ENCODE measurements around the gene CARHSP1.

The CARHSP1 gene

GRCh38 chr16:8908810-8909468 is 40.1 kb upstream of the CARHSP1 start:
- no peak for TF ChIP-seq CTCF (IDR thresholded peaks at IDR 0.05; ENCODE audit: borderline replicate concordance, insufficient read depth, low read depth, low read length)
- no peak overlapping the region for H3K4me3 ChIP-seq (ENCODE audit: low read depth, low read length)

GRCh38 chr16:8907096-8907495 is 38.3 kb upstream of the CARHSP1 start:
- TF ChIP-seq CTCF (IDR thresholded peaks at IDR 0.05; ENCODE audit: borderline replicate concordance, insufficient read depth, low read depth, low read length) = no peak
- no peak overlapping the region for H3K4me3 ChIP-seq (ENCODE audit: low read depth, low read length)

- no peak for TF ChIP-seq CTCF (IDR thresholded peaks at IDR 0.05; ENCODE audit: borderline replicate concordance, insufficient read depth, low read depth, low read length)
Measured at GRCh38 chr16:8905795-8906591, 37.2 kb upstream of the CARHSP1 start.

GRCh38 chr16:8905168-8905762 is 36.5 kb upstream of the CARHSP1 start:
- peak; percentile 45; the same call in 1 of the 2 replicates for TF ChIP-seq CTCF (IDR thresholded peaks at IDR 0.05; ENCODE audit: borderline replicate concordance, insufficient read depth, low read depth, low read length)

More at GRCh38 chr16:8905795-8906591, 37.2 kb upstream of the CARHSP1 start:
- H3K4me3 ChIP-seq (ENCODE audit: low read depth, low read length) = no peak overlapping the region

GRCh38 chr16:8904018-8904430 is 35.2 kb upstream of the CARHSP1 start:
- TF ChIP-seq CTCF (IDR thresholded peaks at IDR 0.05; ENCODE audit: borderline replicate concordance, insufficient read depth, low read depth, low read length) = no peak
- H3K4me3 ChIP-seq (ENCODE audit: low read depth, low read length) = no peak overlapping the region

More at GRCh38 chr16:8905168-8905762, 36.5 kb upstream of the CARHSP1 start:
- no peak overlapping the region for H3K4me3 ChIP-seq (ENCODE audit: low read depth, low read length)

- no peak overlapping the region for H3K4me3 ChIP-seq (ENCODE audit: low read depth, low read length)
- TF ChIP-seq CTCF (IDR thresholded peaks at IDR 0.05; ENCODE audit: borderline replicate concordance, insufficient read depth, low read depth, low read length) = no peak
Measured at GRCh38 chr16:8903004-8903403, 34.2 kb upstream of the CARHSP1 start.

Measured in GM12875 (cell line).